Measurements from ENCODE around the gene ANO6.

DNA sequence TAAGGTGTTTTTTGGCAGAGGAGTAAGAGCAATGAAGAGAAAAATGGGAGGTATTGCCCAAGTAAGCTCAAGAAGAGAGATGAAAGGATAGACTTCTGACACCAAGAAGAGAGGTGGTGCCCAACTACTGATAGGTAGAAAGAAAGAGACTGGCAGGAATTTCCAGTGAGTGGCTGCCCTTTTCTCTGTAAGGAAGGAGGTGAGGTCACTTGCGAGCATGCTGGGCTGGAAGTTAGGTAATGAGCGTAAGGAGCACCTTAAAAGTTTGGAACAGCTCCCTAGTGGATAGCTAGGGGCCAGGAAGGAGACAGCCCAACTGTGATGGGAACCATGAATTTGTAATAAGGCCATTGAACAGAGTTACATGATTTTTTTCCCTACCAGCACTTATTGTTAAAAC lies 127.0 kb downstream of the ANO6 start:
- TF ChIP-seq, protein P1, sequence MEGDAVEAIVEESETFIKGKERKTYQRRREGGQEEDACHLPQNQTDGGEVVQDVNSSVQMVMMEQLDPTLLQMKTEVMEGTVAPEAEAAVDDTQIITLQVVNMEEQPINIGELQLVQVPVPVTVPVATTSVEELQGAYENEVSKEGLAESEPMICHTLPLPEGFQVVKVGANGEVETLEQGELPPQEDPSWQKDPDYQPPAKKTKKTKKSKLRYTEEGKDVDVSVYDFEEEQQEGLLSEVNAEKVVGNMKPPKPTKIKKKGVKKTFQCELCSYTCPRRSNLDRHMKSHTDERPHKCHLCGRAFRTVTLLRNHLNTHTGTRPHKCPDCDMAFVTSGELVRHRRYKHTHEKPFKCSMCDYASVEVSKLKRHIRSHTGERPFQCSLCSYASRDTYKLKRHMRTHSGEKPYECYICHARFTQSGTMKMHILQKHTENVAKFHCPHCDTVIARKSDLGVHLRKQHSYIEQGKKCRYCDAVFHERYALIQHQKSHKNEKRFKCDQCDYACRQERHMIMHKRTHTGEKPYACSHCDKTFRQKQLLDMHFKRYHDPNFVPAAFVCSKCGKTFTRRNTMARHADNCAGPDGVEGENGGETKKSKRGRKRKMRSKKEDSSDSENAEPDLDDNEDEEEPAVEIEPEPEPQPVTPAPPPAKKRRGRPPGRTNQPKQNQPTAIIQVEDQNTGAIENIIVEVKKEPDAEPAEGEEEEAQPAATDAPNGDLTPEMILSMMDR (IDR thresholded peaks at IDR 0.05) = no peak
- TF ChIP-seq EZH2 (IDR thresholded peaks at IDR 0.05; ENCODE audit: borderline replicate concordance, insufficient read depth, low read depth, low read length, poor library complexity, severe bottlenecking) = no peak

Data from B cell (primary cell).